Measurements from ENCODE around the gene MPEG1.

DNA sequence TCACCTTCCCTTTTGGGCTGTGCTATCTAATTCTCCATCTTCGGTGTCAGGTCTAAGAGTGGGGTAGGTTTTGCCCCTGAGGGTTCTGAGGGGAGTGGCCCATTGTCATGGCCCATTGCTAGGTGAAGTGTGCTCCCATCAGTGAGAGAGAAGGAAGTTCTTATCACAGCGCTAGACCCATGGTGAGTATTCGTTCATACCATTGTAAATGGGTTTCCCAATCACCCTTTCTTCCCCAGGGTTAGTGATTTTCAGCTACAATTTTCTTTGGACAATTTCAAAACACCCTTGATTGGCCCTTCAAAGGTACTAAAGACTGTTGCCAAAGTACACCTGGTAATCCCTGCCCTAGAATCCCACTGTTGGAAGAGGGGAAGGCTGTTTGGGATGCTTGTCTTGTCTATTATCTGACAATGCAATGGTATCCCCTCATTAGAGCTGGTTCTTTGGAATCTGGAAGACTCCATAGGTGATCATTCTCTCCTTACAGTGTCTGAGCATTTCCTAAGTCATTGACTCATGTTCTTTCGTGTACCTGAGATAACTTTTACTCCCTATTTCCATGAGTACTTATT is 20.2 kb downstream of the MPEG1 start:
- TF ChIP-seq CBX8 (IDR thresholded peaks at IDR 0.05) (no peak), POLR2AphosphoS2 (conservative IDR thresholded peaks at IDR 0.05; ENCODE audit: low read length) (no peak)
